GM19395 (cell line): ENCODE data around the gene REEP3.

Experiments
- ATAC-seq: cut with Tn5 transposase; IDR thresholded peaks from one replicate; pipeline ENCODE4 v1.9.1; 2021; ENCODE audit warnings: mild to moderate bottlenecking, moderate library complexity; ENCODE audit not compliant: unreplicated experiment

The REEP3 gene

DNA sequence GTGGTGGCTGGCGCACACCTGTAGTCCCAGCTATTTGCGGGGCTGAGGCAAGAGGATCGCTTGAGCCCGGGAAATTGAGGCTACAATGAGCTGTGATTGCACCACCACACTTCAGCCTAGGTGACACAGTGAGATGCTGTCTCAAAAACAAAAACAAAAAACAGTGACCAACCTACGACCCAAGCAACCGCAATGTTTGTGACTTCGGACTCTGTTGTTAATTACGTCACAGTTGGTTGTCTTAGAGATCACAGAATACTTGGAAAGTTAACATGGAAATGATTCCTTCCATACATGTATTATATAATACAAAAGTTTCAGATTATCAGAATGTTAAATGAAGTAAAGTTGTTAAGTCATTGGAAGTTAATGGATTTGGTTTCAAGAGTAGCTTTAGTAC, 106.2 kb downstream of the REEP3 start:
- ATAC-seq = no peak

DNA sequence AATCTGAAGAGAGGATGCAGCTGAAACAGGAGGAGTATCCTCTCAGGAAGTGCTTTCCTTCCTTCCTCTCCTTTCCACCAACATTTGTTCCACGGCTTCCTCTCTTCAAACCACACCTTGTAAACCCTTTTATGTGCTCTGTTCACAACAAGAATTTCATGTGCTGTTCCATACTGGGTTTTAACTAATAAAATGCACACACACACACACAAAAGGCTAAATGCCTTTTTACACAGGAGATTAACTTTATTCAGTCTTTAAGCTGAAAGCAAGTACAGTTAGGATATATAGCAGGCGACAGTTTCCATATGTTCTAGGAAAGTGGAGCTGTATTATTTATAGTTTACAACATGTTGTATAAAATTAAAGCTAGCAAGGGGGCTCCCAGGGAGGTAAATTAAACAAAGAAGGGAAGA, 106.7 kb downstream of the REEP3 start:
- ATAC-seq = no peak

DNA sequence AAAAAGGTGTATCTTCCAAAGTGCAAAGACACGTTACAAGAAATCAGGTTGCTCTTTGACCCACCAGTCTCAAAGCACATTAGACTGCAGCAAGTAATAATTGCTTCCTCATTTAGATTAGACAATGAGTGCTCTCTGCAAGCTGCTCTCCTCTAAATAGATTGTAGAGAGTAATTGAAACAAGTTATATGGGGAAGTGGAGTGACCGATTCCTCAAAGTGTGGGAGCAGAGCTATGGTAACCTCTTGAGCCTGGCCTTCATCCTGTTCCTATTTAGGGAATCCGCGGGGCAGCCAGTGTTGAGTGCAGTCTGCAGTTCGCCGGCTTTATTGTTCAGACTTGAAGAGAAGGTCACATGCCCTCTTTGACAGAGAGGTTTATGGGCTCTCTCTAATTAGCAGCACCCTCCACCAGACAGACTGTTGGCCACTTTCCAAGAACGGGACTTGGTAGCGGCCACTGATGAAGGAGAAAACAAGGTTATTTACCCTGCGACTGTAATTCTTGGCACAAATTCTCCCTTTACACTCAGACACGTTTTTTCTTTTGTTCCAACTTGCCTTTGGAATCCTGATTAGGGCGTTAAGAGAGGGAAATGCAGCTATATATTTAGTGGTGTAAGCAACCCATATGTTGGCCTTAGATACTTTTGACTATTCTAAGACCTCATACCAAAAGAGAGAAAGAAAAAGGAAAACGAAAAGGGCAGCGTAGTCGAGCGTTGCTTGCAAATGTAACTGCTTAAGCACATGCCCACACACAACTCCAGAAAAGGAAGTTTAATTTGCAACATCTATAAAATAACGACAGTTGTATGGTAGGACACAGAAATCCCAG, 107.5 kb downstream of the REEP3 start:
- ATAC-seq = peak; percentile 42

DNA sequence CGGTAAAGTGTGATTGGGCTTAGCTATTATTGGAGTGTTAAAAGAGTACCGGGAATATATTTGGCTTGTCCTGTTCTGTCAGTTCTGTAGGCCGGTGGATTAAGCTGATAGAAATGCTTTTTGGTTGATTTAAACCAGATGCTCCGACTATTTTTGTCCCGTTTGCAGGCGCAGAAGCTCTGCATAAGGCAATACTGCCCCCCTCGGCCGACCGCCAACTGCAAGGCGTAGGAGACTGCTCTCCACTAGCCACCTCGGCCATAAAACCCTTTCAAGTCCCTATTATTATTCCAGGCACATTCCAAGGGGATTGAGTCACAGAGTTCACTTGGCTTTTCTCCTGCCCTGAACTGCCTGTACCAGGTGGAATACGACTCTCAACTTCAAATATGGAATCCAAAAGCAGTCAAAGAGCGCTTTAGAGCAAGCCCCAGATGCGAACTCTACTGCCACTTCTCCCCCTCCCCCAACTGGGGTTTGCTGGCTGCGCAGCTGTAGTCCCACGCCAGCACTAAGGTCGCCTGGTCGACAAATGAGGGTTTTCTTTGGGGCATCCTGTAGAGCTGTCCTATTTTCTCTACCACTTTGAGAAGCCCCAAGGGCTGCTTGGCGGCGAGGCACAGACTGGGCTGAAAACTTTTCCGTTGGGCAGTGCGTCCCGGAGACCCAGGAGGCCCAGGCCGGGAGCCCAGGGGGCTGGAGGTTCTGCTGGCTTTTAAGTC, 108.3 kb downstream of the REEP3 start:
- ATAC-seq = peak; percentile 63

DNA sequence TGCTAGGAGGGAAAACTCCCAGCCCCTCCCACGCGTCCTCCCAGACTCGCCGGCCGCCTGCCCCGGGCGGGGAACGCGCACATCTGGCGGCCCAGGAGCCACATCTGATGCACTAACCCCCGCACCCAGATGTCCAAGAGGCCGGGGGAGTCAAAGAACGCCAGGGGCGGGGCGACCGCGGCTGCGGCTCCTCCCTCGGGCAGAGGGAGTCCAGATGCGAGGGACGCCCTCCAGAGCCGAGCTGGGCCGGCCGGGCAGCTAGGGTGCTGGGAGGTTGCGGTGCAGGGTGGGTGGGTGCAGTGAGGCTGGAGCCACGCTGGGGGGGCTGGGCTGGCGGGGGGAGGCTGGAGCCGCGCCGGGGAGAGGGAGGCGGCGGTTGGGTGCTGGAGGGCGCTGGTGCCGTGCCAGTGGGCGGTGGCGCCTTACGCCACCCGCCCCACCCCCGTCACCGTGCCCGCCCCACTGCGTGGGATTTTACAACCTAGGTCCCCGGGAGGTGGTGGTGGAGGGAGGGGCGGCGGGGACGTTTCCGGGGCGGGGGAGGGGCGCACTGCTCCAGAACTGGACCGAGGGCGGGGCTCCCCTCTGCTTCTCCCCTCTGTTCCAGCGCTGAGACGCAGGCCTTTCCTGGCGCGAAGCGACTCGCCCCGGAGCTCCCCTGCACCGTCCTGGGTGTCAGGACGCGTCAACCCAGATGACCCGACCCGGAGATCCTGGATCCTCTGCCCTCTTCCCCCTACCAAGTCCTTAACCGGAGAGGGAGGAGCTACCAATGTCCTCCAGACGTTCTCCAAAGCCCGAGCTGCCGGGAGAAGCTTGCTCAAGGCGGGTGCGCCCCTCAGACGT, 109.1 kb downstream of the REEP3 start:
- peak; percentile 61 for ATAC-seq

DNA sequence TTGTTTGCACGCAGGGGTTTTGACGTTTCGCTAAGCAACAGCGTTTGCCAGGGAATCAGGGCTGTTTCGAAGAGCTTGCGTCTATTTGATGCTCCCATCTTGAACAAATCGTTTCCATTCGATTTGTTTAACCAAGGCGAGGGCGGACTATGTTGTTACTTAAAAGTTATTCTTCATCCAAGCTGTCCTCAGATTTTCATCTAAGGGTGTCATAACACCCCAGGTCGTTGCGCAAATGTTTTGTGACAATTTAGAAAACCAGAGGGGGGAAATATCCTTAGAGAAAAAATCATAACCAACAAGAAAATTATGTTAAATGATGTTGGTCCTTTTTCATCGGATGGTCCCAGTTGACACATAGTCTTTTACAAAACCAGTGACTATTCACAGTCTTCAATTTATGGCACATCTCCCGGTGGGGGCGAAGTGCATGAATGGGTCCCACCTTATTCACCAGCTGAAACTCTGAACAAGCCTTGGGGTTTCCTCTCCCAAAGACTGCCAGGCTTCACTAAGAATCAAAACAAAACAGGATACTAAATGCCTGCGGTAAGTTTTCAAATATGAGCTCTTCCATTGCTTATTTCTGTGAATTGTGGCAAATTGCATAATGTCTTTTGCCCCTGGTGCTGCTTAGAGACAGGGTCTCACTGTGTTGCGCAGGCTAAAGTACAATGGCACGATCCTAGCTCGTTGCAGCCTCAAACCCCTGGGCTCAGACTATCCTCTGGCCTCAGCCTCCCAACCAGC, 109.9 kb downstream of the REEP3 start:
- ATAC-seq = no peak

DNA sequence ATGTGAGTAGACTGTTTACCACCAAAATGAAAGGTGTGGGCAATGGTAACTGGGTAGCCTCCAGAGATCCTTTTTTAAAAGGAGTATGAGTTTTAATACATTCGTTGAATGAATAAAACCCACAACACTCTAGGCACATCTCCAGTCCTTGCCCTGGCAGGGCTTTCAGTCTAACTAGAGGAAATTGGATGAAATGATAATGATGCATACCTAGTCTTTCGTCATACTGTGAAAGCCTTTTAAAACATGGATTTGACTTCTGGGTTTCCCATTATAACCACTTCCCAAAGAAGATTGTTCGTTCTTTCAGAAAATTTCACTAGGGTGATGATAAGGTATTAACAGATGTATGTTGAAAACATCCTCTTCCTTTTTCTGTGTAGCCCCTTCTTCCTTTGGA, 110.8 kb downstream of the REEP3 start:
- no peak for ATAC-seq

DNA sequence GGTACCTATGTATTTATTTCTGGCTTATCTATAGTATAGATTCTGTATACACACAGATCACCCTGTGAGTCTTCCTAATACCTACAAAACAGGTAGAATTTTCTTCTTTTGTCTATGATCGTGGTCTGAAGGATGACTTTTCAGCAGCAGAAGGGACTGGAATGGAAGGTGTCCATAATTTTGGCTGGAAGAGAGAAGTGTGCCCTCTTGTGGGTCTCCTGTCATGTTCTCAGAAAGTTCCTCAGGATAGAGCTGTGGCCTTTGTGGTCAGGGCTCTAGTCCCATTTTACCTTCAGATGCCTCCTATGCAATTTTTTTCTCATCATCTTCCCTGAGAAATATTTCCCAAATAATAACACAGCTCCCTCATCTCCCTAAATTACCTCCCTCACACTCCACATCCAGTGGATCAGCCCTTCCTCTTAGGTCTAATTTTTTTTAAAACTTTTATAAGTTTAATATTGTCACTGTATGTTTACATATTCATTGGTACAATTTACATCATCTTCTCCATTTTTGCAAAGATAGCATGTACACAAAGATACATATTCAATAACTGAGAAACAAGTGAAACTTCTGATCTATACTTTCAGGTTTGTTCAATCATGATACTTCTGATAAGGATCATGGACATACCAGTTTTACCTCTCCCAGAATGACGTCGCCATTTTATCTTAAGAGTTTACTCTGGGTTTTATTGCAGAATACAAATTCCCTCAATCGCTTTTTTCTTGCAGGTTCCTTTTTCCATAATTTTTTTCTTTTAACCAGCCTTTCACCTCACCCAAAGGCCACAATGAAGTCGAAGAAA, 112.7 kb downstream of the REEP3 start:
- no peak for ATAC-seq

DNA sequence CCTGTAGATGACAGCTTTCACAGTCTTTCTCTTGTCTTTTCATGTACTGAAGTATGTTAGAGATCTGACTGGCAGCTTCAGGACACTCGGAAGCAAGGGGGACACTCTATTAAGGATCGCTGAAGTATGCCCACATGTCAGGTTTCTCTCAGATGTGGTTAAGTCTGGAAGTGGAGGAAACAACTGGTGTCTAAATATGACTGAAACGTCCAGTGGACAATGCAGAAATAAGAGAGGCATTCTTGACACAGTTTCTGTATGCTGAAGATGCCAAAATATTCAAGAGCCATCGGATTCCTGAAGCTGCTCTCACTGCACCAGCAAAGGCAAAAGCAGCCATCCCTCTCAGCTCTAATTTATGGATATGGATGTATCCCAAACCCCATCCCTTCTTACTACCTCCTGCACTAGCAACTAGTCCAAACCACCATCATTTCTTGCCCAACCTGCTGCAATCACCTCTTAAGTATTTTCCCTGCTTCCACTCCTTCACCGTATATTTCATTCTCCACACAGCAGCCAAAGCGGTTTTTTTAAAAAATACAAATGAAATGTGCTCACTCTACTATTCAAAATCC, 113.4 kb downstream of the REEP3 start:
- no peak for ATAC-seq

DNA sequence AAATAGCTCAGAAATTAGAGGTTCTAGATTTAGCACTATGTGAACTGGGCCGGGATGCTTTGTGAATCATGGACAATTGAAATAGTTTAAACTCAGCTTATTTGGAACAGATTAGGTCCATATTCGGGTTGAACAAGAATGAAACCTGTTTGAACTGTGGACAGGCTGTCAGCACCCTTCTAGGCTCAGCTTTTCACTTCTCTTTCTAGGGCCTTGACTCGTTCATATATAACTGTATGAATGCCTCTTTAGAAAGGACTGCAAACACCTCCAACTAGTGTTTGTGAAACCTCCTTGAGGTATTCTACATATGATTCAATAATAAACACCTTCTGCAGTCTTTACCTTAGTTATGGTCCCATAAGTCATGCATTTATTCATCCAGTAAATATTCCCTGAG, 115.6 kb downstream of the REEP3 start:
- ATAC-seq = peak; percentile 63

DNA sequence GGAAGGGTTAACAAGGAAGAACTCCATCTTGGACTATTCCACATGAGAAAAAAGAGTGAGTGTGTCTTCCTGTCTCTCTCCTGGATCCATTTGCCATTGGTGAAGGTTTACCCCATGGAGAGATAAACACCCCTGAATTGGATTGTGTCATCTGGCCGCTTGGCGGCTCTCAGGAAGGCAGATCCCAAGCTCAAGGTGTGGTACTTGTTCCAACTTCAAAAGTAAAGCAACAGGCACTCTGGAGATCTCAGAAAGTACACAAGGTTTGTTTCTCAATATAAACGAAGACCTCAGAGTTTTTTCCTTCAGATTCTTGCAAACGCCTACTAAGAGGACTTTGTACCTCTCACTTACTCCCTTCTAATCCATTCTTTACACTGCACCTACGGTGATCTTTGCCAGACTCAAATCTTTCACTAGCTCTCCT, 116.7 kb downstream of the REEP3 start:
- no peak for ATAC-seq

DNA sequence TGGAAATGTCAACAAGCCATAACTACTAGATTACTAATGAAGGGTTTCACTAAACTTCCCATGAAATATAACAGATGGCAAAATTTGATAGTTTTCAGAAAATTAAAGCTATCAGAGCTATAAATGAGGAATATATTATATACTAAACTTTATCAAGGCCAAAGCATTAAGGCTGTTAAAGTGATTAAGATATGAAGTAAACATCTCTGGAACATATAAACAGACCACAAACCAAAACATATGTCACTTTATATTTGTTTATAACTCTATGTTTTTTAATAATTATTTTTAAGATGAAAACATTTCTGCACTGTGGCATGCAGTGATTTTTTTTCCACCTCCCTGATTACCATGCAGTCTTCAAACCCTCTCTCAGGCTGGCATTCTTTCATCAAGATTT, 120.2 kb downstream of the REEP3 start:
- no peak for ATAC-seq

DNA sequence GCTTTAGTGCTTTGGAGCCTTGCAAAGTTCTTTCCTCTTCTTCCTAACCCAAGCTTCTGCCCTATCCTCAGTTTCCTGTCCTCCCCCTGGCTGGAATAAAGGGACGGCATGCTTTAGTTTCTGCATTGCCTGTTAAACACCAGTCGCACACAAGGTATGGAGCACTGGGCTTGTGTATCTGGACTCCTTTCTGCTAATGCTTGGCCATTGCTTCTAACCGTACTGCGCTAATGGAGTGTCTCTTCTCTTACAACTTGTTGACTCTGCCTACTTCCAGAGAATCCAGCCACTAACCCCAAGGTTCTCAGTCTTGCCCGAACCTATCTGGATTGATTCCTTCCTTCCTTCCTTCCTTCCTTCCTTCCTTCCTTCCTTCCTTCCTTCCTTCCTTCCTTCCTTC, 120.6 kb downstream of the REEP3 start:
- no peak for ATAC-seq

DNA sequence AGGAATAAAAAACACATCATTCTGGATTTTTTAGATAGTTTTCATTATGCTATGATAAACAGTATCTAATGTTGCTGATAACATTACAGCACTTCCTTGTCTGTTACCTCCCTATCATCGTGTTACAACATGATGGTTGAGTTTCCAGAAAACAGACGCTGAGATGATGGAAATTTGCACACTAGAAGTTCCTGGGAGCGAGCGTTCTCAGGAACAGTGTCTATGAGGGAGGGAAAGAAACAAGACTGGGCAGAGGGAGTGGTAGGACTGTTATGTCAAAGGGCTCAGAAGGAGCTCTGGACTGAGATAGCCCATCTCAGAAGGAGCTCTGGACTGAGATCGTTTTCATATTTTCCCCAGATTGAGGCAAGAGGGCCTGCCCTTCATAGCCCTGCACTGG, 121.6 kb downstream of the REEP3 start:
- ATAC-seq = no peak

DNA sequence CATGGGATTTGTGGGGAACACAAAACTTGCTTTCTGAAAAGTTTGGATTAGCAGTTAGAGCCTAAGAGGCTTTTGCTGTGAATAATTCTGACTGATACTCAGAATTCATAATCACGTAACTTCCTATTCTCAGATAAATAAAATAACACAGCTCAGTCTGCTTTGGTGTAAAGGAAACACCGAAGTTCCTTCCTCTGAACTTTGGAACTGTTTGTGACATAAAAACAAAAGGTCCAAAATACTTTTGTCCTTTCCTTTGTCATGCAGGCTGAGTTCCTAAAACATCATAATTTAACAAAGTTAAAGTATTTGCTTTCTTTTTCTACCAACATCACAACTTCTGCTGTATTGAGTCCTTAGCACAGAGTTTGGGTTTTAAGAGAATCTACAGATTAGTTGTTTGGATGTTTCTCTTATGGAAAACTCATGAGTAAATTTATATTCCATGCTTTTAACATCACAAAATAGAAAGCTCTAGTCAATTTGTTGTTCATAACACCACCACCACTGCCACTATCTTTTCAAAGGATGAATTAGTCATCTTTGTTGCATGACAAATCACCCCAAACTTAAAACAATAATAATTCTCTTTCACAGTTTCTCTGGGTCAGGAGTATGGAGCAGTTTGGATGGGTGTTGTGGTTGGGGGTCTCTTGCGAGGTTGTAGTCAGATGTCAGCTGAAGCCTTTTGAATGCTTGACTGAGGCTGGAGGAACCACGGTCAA, 123.4 kb downstream of the REEP3 start:
- no peak for ATAC-seq

DNA sequence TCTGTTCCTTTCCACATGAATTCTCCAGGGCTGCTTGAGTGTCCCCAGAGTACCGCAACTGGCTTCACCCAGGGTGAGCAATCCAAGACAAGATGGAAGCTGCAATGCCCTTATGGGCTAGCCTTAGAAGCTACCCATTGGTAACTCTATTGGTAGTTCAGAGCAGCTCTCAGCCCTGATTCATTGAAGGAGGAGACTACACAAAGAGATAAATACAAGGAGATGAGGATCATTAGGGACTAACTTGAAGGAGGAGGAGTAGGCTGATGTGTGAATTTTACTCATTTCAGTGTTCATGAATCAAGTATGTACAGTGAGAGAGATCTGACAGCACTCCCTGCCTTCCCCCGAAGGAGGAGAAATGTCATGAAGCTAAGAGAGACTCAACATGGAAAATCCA, 124.0 kb downstream of the REEP3 start:
- no peak for ATAC-seq

DNA sequence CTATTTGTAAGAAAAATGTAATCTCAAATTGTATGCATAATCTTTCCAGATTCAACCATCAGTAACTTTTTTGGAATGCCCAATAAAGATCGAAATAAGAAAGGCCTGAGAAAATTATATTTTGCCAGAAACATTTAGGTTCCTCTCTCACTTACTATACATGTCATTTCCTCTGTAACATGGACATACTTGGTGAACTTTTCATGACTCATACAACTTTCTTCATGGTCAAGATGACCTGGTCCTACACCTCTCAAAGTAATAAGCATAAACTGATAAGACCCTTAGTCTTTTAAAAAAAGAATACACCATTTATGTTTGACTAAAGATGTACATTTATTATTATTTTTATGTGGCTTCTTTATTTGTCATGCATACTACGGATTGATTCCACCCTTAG, 125.3 kb downstream of the REEP3 start:
- no peak for ATAC-seq

DNA sequence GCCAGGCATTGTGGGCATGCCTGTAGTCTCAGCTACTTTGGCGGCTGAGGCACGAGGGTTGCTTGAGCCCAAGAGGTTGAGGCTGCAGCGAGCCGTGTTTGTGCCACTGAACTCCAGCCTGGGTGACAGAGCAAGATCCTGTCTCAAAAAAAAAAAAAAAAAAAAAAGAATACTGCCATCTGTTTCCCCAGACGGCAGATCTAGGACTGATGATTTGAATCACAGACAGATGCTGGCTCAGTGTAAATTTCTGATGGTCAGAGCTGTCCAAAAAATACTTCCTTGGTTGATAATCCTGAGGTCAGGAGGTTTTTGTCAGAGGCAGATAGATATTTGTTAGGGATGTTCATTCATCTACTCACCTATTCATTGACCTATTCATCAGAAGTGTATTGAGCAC, 130.7 kb downstream of the REEP3 start:
- no peak for ATAC-seq

DNA sequence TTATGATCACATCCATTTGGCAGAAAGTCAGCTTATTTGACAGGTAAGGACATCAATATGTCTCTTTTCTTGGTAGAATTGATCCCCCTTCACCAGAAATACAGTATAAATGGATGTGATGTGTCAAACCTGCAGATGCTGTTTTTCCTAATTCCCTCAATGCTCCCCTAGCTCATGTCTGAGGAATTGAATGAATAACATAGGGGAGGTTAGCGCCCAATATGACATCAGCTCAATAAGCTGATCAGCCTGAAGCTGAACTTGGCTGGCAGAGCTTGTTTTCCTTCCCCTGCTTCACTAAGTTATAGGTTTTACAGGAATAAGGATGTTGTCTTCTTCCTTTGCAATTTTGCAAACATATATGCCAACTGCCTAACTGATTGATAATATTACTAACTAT, 132.5 kb downstream of the REEP3 start:
- no peak for ATAC-seq
